ENCODE data around the gene SERTAD3.

DNA sequence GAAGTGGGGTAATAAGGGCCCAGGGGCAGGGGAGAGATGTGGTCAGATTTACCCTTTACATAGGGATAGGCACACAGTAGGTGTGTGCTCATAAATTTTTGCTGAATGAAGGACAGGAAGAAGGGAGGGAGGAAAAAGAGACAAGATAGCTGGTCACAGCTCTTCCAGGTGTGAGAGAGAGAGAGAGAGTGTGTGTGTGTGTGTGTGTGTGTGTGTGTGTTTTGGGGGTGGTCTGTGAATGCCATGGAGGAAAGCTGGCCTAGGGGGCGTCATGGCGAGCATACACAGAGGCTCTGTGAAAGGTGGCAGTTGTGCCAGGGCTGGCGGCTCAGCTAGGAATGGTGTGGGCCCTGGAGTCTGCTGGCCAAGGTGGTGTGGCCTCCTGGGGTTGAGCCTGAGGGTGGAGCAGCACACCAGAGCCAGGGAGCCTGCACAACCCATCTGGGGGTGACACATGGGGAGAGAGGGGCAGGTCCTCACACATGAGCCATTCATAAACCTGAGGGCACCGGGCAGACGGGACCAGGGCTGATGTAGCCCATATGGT is 25.0 kb downstream of the SERTAD3 start:
- TF ChIP-seq EZH2 (optimal IDR thresholded peaks at IDR 0.05; ENCODE audit: low read depth, low read length), result no peak
- TF ChIP-seq, protein P1, sequence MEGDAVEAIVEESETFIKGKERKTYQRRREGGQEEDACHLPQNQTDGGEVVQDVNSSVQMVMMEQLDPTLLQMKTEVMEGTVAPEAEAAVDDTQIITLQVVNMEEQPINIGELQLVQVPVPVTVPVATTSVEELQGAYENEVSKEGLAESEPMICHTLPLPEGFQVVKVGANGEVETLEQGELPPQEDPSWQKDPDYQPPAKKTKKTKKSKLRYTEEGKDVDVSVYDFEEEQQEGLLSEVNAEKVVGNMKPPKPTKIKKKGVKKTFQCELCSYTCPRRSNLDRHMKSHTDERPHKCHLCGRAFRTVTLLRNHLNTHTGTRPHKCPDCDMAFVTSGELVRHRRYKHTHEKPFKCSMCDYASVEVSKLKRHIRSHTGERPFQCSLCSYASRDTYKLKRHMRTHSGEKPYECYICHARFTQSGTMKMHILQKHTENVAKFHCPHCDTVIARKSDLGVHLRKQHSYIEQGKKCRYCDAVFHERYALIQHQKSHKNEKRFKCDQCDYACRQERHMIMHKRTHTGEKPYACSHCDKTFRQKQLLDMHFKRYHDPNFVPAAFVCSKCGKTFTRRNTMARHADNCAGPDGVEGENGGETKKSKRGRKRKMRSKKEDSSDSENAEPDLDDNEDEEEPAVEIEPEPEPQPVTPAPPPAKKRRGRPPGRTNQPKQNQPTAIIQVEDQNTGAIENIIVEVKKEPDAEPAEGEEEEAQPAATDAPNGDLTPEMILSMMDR (IDR thresholded peaks at IDR 0.05; ENCODE audit: low read length), result no peak
- TF ChIP-seq EZH2phosphoT487 (IDR thresholded peaks at IDR 0.05; ENCODE audit: low read length), result no peak

Measured in MM.1S (cell line).